HUES64 (cell line): ENCODE data around the gene KRTAP17-1.
"Not testable (repeated sequence)": the region's sequence is repeated elsewhere in the genome, so short reads cannot be mapped to it uniquely, and the experiment has no call there.

Experiments used
- H3K27ac ChIP-seq: 2 replicates; pipeline ENCODE4 v1.7.0; 2013; ENCODE audit warnings: low read depth, low read length, inconsistent platforms
- H3K27me3 ChIP-seq: 2 replicates; pipeline ENCODE4 v1.6.1; 2013; ENCODE audit warnings: mild to moderate bottlenecking, low read length; ENCODE audit not compliant: insufficient read depth
- H3K36me3 ChIP-seq: 2 replicates; pipeline ENCODE4 v1.6.1; 2013; ENCODE audit warnings: mild to moderate bottlenecking, low read length; ENCODE audit not compliant: insufficient read depth
- H3K4me1 ChIP-seq: 2 replicates; pipeline ENCODE4 v1.6.1; 2013; ENCODE audit warnings: mild to moderate bottlenecking, low read length, moderate library complexity; ENCODE audit not compliant: insufficient read depth
- H3K4me3 ChIP-seq: 2 replicates; pipeline ENCODE4 v1.5.1; 2013; ENCODE audit warnings: mild to moderate bottlenecking, low read length, moderate library complexity
- H3K9ac ChIP-seq: 2 replicates; pipeline ENCODE4 v1.6.1; 2013; ENCODE audit warnings: mild to moderate bottlenecking, low read depth, low read length
- H3K9me3 ChIP-seq: 2 replicates; pipeline ENCODE4 v1.6.1; 2013; ENCODE audit warnings: low read depth, low read length; ENCODE audit not compliant: insufficient read depth
- WGBS: fragments of 150-250, 120-280 bp; methylation state at CpG from one replicate; pipeline ENCODE4 v1.1.7; 2013; ENCODE audit warnings: missing lambda C conversion rate; 5-methylcytosine and 5-hydroxymethylcytosine counted together

KRTAP17-1 gene

GRCh38 chr17:41301204-41301790, 14.2 kb downstream of the KRTAP17-1 start:
- Histone ChIP-seq H3K27ac (no peak overlapping the region), H3K27me3 (no peaks in the 10 kb centered on the region), H3K9ac (no peak overlapping the region), H3K4me3 (no peak overlapping the region), H3K4me1 (no peaks in the 10 kb centered on the region), H3K36me3 (no peaks in the 10 kb centered on the region), H3K9me3 (no peaks in the 10 kb centered on the region)
- 87% methylated on average over 5 of the region's 5 CpGs for WGBS

- H3K4me3 ChIP-seq, result no peak overlapping the region
- no peaks in the 10 kb centered on the region for H3K9me3 ChIP-seq
- H3K36me3 ChIP-seq, result no peaks in the 10 kb centered on the region
- no peaks in the 10 kb centered on the region for H3K27me3 ChIP-seq
- no peak overlapping the region for H3K9ac ChIP-seq
- H3K27ac ChIP-seq, result no peak overlapping the region
- no peaks in the 10 kb centered on the region for H3K4me1 ChIP-seq
- WGBS, result 86% methylated on average over 19 of the region's 20 CpGs
Observed at GRCh38 chr17:41298458-41299135, 16.9 kb downstream of the KRTAP17-1 start.

GRCh38 chr17:41296846-41297245, 18.7 kb downstream of the KRTAP17-1 start:
- 92% methylated on average over 1 of the region's 1 CpG for WGBS
- H3K27ac ChIP-seq, result no peak overlapping the region
- H3K9ac ChIP-seq, result no peak overlapping the region
- H3K9me3 ChIP-seq, result no peaks in the 10 kb centered on the region
- H3K36me3 ChIP-seq, result no peaks in the 10 kb centered on the region
- H3K4me3 ChIP-seq, result no peak overlapping the region
- no peaks in the 10 kb centered on the region for H3K27me3 ChIP-seq
- no peaks in the 10 kb centered on the region for H3K4me1 ChIP-seq

- no peaks in the 10 kb centered on the region for H3K36me3 ChIP-seq
- 92% methylated on average over 1 of the region's 1 CpG for WGBS
- no peak overlapping the region for H3K27ac ChIP-seq
- H3K4me3 ChIP-seq, result no peak overlapping the region
- no peak overlapping the region for H3K9ac ChIP-seq
- H3K9me3 ChIP-seq, result no peaks in the 10 kb centered on the region
- no peaks in the 10 kb centered on the region for H3K27me3 ChIP-seq
- H3K4me1 ChIP-seq, result no peaks in the 10 kb centered on the region
Observed at GRCh38 chr17:41294016-41294415, 21.5 kb downstream of the KRTAP17-1 start.

- H3K9ac ChIP-seq, result no peak overlapping the region
- H3K9me3 ChIP-seq, result no peaks in the 10 kb centered on the region
- H3K4me3 ChIP-seq, result no peak overlapping the region
- H3K4me1 ChIP-seq, result 0 out of 2 replicates have a peak, but pooled peaks cover 9% of the 10 kb centered on the region
- no peaks in the 10 kb centered on the region for H3K36me3 ChIP-seq
- no peak overlapping the region for H3K27ac ChIP-seq
- WGBS, result 94% methylated on average over 3 of the region's 3 CpGs
- H3K27me3 ChIP-seq, result no peaks in the 10 kb centered on the region
Observed at GRCh38 chr17:41287050-41287449, 28.5 kb downstream of the KRTAP17-1 start.

- Histone ChIP-seq H3K9me3 (no peaks in the 10 kb centered on the region), H3K36me3 (no peaks in the 10 kb centered on the region), H3K4me3 (no peak overlapping the region), H3K4me1 (0 out of 2 replicates have a peak, but pooled peaks cover 9% of the 10 kb centered on the region), H3K27me3 (no peaks in the 10 kb centered on the region), H3K27ac (no peak overlapping the region), H3K9ac (no peak overlapping the region)
- WGBS, result 71% methylated on average over 2 of the region's 2 CpGs
Observed at GRCh38 chr17:41284546-41284945, 31.0 kb downstream of the KRTAP17-1 start.

GRCh38 chr17:41284043-41284442, 31.5 kb downstream of the KRTAP17-1 start:
- no peak overlapping the region for H3K4me3 ChIP-seq
- WGBS, result 93% methylated on average over 2 of the region's 3 CpGs
- no peaks in the 10 kb centered on the region for H3K9me3 ChIP-seq
- no peaks in the 10 kb centered on the region for H3K36me3 ChIP-seq
- H3K4me1 ChIP-seq, result 0 out of 2 replicates have a peak, but pooled peaks cover 9% of the 10 kb centered on the region
- H3K27ac ChIP-seq, result no peak overlapping the region
- H3K27me3 ChIP-seq, result no peaks in the 10 kb centered on the region
- H3K9ac ChIP-seq, result no peak overlapping the region

- H3K9ac ChIP-seq, result no peak overlapping the region
Observed at GRCh38 chr17:41278176-41278955, 37.1 kb downstream of the KRTAP17-1 start.

GRCh38 chr17:41275648-41276190, 39.8 kb downstream of the KRTAP17-1 start, which contains the start of gene KRTAP9-7:
KRTAP9-7 (plus strand) TSS chr17:41275698; CDS start chr17:41275698, 0 bp downstream.
- H3K4me1 ChIP-seq, H3K4me3 ChIP-seq, H3K9ac ChIP-seq, H3K27me3 ChIP-seq, H3K9me3 ChIP-seq, H3K36me3 ChIP-seq, H3K27ac ChIP-seq: not testable (repeated sequence)
- 84% methylated on average over 3 of the region's 3 CpGs for WGBS

More at GRCh38 chr17:41278176-41278955, 37.1 kb downstream of the KRTAP17-1 start:
- Histone ChIP-seq H3K4me1 (0 out of 2 replicates have a peak, but pooled peaks cover under 1% of the 10 kb centered on the region), H3K4me3 (no peak overlapping the region), H3K27ac (no peak overlapping the region), H3K9me3 (no peaks in the 10 kb centered on the region), H3K27me3 (no peaks in the 10 kb centered on the region), H3K36me3 (no peaks in the 10 kb centered on the region)
- 89% methylated on average over 3 of the region's 3 CpGs for WGBS

- H3K4me3 ChIP-seq, result no peak overlapping the region
- H3K27ac ChIP-seq, result no peak overlapping the region
- no peaks in the 10 kb centered on the region for H3K27me3 ChIP-seq
- H3K36me3 ChIP-seq, result no peaks in the 10 kb centered on the region
- no peaks in the 10 kb centered on the region for H3K4me1 ChIP-seq
- H3K9me3 ChIP-seq, result no peaks in the 10 kb centered on the region
- H3K9ac ChIP-seq, result no peak overlapping the region
- 84% methylated on average over 1 of the region's 1 CpG for WGBS
Observed at GRCh38 chr17:41271858-41272257, 43.7 kb downstream of the KRTAP17-1 start.

GRCh38 chr17:41271323-41271722, 44.2 kb downstream of the KRTAP17-1 start:
- WGBS, result 64% methylated on average over 1 of the region's 1 CpG
- H3K4me1 ChIP-seq, H3K9ac ChIP-seq, H3K4me3 ChIP-seq, H3K36me3 ChIP-seq, H3K27ac ChIP-seq, H3K9me3 ChIP-seq, H3K27me3 ChIP-seq: not testable (repeated sequence)
